ENCODE results near the gene DPP7.

The DPP7 gene

DNA sequence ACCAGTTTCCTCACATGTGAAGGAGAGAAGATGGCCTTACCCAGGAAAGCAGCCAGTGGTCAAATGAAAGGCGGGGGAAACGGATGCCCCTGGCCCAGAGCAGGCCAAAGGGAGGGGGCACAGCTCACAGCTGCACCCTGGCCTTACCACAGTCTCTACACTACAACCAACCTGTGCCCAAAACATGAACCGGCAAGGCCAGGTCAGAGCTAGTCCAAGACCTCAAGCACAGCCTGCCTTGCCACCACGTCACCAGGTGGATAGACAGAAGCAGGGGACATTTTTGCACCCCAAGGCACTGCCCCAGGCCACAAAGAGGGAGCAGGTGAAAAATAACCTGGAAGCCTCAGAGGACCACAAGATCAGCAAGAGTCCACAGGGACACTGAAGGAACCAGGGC, 28.9 kb upstream of the DPP7 start:
- TF ChIP-seq EZH2phosphoT487 (IDR thresholded peaks at IDR 0.05; ENCODE audit: borderline replicate concordance), result no peak
- TF ChIP-seq, protein P1, sequence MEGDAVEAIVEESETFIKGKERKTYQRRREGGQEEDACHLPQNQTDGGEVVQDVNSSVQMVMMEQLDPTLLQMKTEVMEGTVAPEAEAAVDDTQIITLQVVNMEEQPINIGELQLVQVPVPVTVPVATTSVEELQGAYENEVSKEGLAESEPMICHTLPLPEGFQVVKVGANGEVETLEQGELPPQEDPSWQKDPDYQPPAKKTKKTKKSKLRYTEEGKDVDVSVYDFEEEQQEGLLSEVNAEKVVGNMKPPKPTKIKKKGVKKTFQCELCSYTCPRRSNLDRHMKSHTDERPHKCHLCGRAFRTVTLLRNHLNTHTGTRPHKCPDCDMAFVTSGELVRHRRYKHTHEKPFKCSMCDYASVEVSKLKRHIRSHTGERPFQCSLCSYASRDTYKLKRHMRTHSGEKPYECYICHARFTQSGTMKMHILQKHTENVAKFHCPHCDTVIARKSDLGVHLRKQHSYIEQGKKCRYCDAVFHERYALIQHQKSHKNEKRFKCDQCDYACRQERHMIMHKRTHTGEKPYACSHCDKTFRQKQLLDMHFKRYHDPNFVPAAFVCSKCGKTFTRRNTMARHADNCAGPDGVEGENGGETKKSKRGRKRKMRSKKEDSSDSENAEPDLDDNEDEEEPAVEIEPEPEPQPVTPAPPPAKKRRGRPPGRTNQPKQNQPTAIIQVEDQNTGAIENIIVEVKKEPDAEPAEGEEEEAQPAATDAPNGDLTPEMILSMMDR (conservative IDR thresholded peaks at IDR 0.05; ENCODE audit: low read length), result no peak
- H3K9me2 ChIP-seq (replicated peaks; ENCODE audit: low read depth, low read length), result no peaks in the 10 kb centered on the region
- H4K20me1 ChIP-seq (ENCODE audit: insufficient read depth, low read length, poor library complexity, severe bottlenecking), result no peaks in the 10 kb centered on the region

DNA sequence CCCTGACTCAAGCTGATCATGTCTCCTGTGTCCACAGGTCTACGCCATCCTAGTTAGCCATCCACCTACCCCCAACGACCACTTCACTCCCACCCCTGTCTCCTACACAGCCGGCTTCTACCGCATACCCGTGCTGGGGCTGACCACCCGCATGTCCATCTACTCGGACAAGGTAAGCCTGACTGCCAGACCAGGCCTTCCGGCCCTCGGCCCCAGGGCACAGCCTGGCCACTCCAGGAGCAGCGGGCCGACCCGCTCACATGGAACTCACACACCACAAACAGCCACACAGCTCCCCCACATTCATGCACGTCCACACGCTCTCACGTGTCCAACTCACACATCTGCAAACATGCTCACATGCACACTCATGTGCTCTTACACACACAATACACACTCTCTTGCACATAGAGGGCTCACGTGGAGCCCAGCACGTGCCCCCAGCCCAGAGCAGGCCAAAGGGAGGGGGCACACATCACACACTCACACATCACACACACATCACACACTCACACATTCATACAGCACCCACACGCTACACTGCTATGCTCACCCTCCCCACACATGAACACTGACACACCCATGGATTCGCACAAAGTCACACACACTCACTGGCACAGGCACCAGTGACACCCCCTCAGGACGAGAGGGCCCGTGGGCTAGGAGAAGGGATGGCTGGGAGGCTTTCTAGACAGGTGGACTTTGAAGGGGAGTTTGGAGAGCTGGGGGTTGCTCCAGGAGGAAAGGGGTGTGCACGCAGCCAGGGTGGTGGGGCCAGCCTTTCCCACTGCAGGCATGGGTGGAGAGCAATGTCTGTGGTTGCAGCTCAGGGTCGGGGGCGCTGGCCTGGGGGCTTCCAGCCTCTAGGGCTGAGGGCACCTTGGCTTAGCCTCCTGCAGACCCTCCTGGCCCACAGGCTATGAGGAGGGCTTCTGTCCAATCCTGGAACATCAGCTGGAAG, 27.7 kb upstream of the DPP7 start:
- no peak overlapping the region for H2AFZ ChIP-seq (ENCODE audit: low read length)
- no peak for TF ChIP-seq EZH2phosphoT487 (IDR thresholded peaks at IDR 0.05; ENCODE audit: borderline replicate concordance)
- TF ChIP-seq, protein P1 (conservative IDR thresholded peaks at IDR 0.05; ENCODE audit: low read length), result no peak
- H3K9me3 ChIP-seq (ENCODE audit: insufficient read depth, low read depth, low read length), result no peaks in the 10 kb centered on the region
- no peaks in the 10 kb centered on the region for H3K9me2 ChIP-seq (replicated peaks; ENCODE audit: low read depth, low read length)
- H3K4me3 ChIP-seq (ENCODE audit: low read length, poor library complexity, severe bottlenecking), result no peak overlapping the region
- no peak overlapping the region for H3K4me2 ChIP-seq (ENCODE audit: low read depth, low read length, poor library complexity, severe bottlenecking)
- H3K79me2 ChIP-seq (ENCODE audit: insufficient read depth, low read length), result no peaks in the 10 kb centered on the region
- H3F3A ChIP-seq (ENCODE audit: low read depth), result no peaks in the 10 kb centered on the region
- H3K4me1 ChIP-seq (ENCODE audit: insufficient read depth, low read length, poor library complexity, severe bottlenecking), result no peaks in the 10 kb centered on the region
- H3K36me3 ChIP-seq (ENCODE audit: insufficient read depth, low read length), result no peaks in the 10 kb centered on the region
- H3K27me3 ChIP-seq (ENCODE audit: insufficient read depth, low read length, poor library complexity, severe bottlenecking), result no peaks in the 10 kb centered on the region
- H3K9ac ChIP-seq (ENCODE audit: low read depth, low read length, poor library complexity, severe bottlenecking), result no peak overlapping the region
- H4K20me1 ChIP-seq (ENCODE audit: insufficient read depth, low read length, poor library complexity, severe bottlenecking), result no peaks in the 10 kb centered on the region

More for the DNA sequence above, 28.9 kb upstream of the DPP7 start:
- Histone ChIP-seq H3K4me3 (ENCODE audit: low read length, poor library complexity, severe bottlenecking) (no peak overlapping the region), H3K27me3 (ENCODE audit: insufficient read depth, low read length, poor library complexity, severe bottlenecking) (no peaks in the 10 kb centered on the region), H3K4me1 (ENCODE audit: insufficient read depth, low read length, poor library complexity, severe bottlenecking) (no peaks in the 10 kb centered on the region), H3K4me2 (ENCODE audit: low read depth, low read length, poor library complexity, severe bottlenecking) (no peak overlapping the region), H2AFZ (ENCODE audit: low read length) (no peak overlapping the region), H3K79me2 (ENCODE audit: insufficient read depth, low read length) (no peaks in the 10 kb centered on the region), H3K36me3 (ENCODE audit: insufficient read depth, low read length) (no peaks in the 10 kb centered on the region), H3K9me3 (ENCODE audit: insufficient read depth, low read depth, low read length) (no peaks in the 10 kb centered on the region), H3K9ac (ENCODE audit: low read depth, low read length, poor library complexity, severe bottlenecking) (no peak overlapping the region), H3F3A (ENCODE audit: low read depth) (no peaks in the 10 kb centered on the region)

DNA sequence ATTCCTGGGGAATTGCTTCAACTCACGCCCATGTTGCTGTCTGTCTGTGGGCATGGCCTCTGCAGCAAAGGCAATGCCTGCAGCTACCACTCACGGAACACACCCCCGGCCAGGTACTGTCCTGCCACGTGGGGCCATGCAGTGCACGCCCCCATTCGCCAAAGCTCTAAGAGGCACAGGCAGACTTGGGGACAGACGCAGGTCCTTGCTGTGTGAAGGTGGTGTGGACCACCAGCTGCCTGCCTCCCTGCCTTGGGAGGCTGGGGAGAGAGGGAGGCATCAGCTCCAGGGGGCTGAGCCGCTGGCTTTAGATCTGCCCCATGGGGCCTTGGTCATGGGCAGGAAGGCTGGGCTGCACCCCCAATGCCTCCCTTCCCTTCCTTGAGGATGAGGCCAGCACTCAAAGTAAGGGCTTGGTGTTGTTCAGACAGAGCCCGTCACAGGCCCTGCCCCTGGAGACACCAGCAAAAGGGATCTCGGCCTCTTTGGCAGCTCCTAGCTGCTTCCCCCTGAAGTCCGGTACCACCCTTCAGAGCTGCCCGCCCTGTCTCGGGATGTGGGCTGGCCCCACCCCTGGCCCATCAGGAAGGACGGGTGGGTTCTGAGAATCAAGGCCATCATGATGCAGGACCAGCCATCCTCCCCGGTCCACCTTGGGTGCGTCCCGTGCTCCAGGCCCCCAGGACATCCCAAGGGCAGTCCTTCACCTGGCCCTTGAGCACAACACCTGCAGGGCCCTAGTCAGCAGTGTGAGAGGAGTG, 26.7 kb upstream of the DPP7 start:
- Histone ChIP-seq H3K79me2 (ENCODE audit: insufficient read depth, low read length) (no peaks in the 10 kb centered on the region), H3K27me3 (ENCODE audit: insufficient read depth, low read length, poor library complexity, severe bottlenecking) (no peaks in the 10 kb centered on the region), H3K9me2 (replicated peaks; ENCODE audit: low read depth, low read length) (no peaks in the 10 kb centered on the region), H2AFZ (ENCODE audit: low read length) (no peak overlapping the region), H3K36me3 (ENCODE audit: insufficient read depth, low read length) (no peaks in the 10 kb centered on the region), H3K4me2 (ENCODE audit: low read depth, low read length, poor library complexity, severe bottlenecking) (no peak overlapping the region), H4K20me1 (ENCODE audit: insufficient read depth, low read length, poor library complexity, severe bottlenecking) (no peaks in the 10 kb centered on the region), H3K4me3 (ENCODE audit: low read length, poor library complexity, severe bottlenecking) (no peak overlapping the region), H3K9me3 (ENCODE audit: insufficient read depth, low read depth, low read length) (no peaks in the 10 kb centered on the region), H3K9ac (ENCODE audit: low read depth, low read length, poor library complexity, severe bottlenecking) (no peak overlapping the region), H3K4me1 (ENCODE audit: insufficient read depth, low read length, poor library complexity, severe bottlenecking) (no peaks in the 10 kb centered on the region), H3F3A (ENCODE audit: low read depth) (no peaks in the 10 kb centered on the region)
- TF ChIP-seq, protein P1 (conservative IDR thresholded peaks at IDR 0.05; ENCODE audit: low read length), result no peak
- no peak for TF ChIP-seq EZH2phosphoT487 (IDR thresholded peaks at IDR 0.05; ENCODE audit: borderline replicate concordance)

All from Loucy (cell line).